K562 (cell line): ENCODE measurements around the gene SULT2B1. TPM values are rescaled to one million over a fixed set of nuclear protein-coding genes. Genes with fewer than 3 reads are reported as not detected.

Source experiments
- ATAC-seq: fragments of 200-7000 bp; cut with Tn5 transposase; 3 replicates; pipeline ENCODE4 v1.9.1; 2020; ENCODE audit warnings: moderate library complexity
- BruUV-seq: library from RNA; stranded (reverse); fragments of 400-500 nt; replicated peaks from 2 replicates; lab custom pipeline; 2021; lab: Mats Ljungman, UMichigan
- CTCF ChIA-PET: fragments of 300-600 bp; formaldehyde crosslinking; extraction: SDS; loops from one replicate; lab custom pipeline; 2021; ENCODE audit warnings: low intra/inter-chr PET ratio; lab: Yijun Ruan, JAX
- POLR2A ChIA-PET: fragments of 300-600, 350-650 bp; sonication (Branson Sonifier 250); formaldehyde crosslinking; extraction: SDS; loops from one replicate; lab custom pipeline; 2021; ENCODE audit warnings: antibody characterized with exemption, inconsistent platforms; lab: Yijun Ruan, JAX
- DNase-seq, 4 experiments: peaks; one replicate each; pipeline versions ENCODE4 v3.0.0 to v3.0.0-alpha.2; 2011 to 2018; ENCODE audit warnings: low spot score in 3 of 4, mixed read lengths in 3 of 4; ENCODE audit errors: extremely low read depth in 1 of 4
- FAIRE-seq: peaks from 2 replicates; lab custom pipeline; 2011; peaks lifted over from hg19 to GRCh38; lab: Jason Lieb, UNC
- H2AFZ ChIP-seq: 2 replicates; pipeline ENCODE4 v1.6.0; 2011; ENCODE audit warnings: low read depth, low read length, control low read depth, inconsistent platforms
- H3K27ac ChIP-seq: fragments of 200-600 bp; 3 replicates; pipeline ENCODE4 v1.8.0; 2011; ENCODE audit warnings: low read depth, mild to moderate bottlenecking, control low read depth, inconsistent platforms, low read length, moderate library complexity, mixed read lengths; ENCODE audit errors: extremely low read depth
- H3K27me3 ChIP-seq, 2 experiments: fragments of 300-600 bp in 1 of 2; 2 replicates in 1 of 2; 3 replicates in 1 of 2; pipeline versions ENCODE4 v1.6.0 to v1.8.0; 2011; ENCODE audit warnings: inconsistent platforms in 2 of 2, low read length in 2 of 2, mild to moderate bottlenecking in 1 of 2, mixed read lengths in 1 of 2, moderate library complexity in 1 of 2; ENCODE audit not compliant: control insufficient read depth in 2 of 2, insufficient read depth in 2 of 2
- H3K36me3 ChIP-seq: fragments of 300-600 bp; 3 replicates; pipeline ENCODE4 v1.8.0; 2011; ENCODE audit warnings: mild to moderate bottlenecking, low read length, inconsistent platforms; ENCODE audit not compliant: control insufficient read depth, insufficient read depth
- H3K4me1 ChIP-seq, 2 experiments: fragments of 200-600 bp in 1 of 2; replicated peaks in 1 of 2; 2 replicates in 1 of 2; 3 replicates in 1 of 2; pipeline versions ENCODE4 v1.5.1 to v1.8.0; 2011; ENCODE audit warnings: inconsistent platforms in 2 of 2, low read length in 2 of 2, mild to moderate bottlenecking in 1 of 2, mixed read lengths in 1 of 2, moderate library complexity in 1 of 2; ENCODE audit not compliant: control insufficient read depth in 2 of 2, insufficient read depth in 2 of 2
- H3K4me2 ChIP-seq: 2 replicates; pipeline ENCODE4 v1.6.1; 2011; ENCODE audit warnings: low read length, control low read depth, inconsistent platforms, mixed read lengths; ENCODE audit not compliant: insufficient read depth
- H3K4me3 ChIP-seq: fragments of 200-600 bp; sonication (generic), shearing (Covaris generic); 2 replicates; pipeline ENCODE4 v1.5.1; 2016; ENCODE audit warnings: control low read depth, inconsistent platforms
- H3K79me2 ChIP-seq: fragments of 200-600 bp; 3 replicates; pipeline ENCODE4 v1.8.0; 2011; ENCODE audit warnings: low read length, inconsistent platforms; ENCODE audit not compliant: control insufficient read depth, insufficient read depth
- H3K9ac ChIP-seq, 2 experiments: 2 replicates each; pipeline versions ENCODE4 v1.6.0 to v1.6.1; 2011; ENCODE audit warnings: low read depth in 2 of 2, low read length in 2 of 2, control low read depth in 1 of 2, inconsistent platforms in 1 of 2, mild to moderate bottlenecking in 1 of 2, mixed read lengths in 1 of 2; ENCODE audit not compliant: insufficient read depth in 1 of 2
- H3K9me1 ChIP-seq: one replicate; pipeline ENCODE4 v1.6.0; 2011; ENCODE audit warnings: inconsistent platforms, mild to moderate bottlenecking, low read length, moderate library complexity; ENCODE audit not compliant: control insufficient read depth, insufficient read depth
- H3K9me3 ChIP-seq: replicated peaks from 2 replicates; pipeline ENCODE4 v1.5.1; 2011; ENCODE audit warnings: low read depth, low read length, inconsistent platforms; ENCODE audit not compliant: control insufficient read depth, insufficient read depth
- H4K20me1 ChIP-seq: replicated peaks from 2 replicates; pipeline ENCODE4 v1.6.1; 2011; ENCODE audit warnings: low read length, inconsistent platforms, mixed read lengths; ENCODE audit not compliant: control insufficient read depth, insufficient read depth
- CEBPG ChIP-seq, 3 experiments: fragments of 200-800 bp in 1 of 3; sonication (Bioruptor generic) in 1 of 3; sonication (generic) in 1 of 3; formaldehyde crosslinking in 1 of 3; IDR thresholded peaks in 2 of 3; conservative IDR thresholded peaks in 1 of 3; 2 replicates each; pipeline versions ENCODE4 v1.6.1 to v1.8.0; 2016 to 2022; ENCODE audit warnings: missing compliant biosample characterization in 2 of 3, missing genetic modification characterization in 2 of 3, mild to moderate bottlenecking in 1 of 3, missing genetic modification reagents in 1 of 3
- CREBBP ChIP-seq: IDR thresholded peaks from one replicate; pipeline ENCODE4 v1.6.1; 2012; ENCODE audit warnings: low read depth, mild to moderate bottlenecking, control low read depth, inconsistent platforms, low read length
- ELF4 ChIP-seq: fragments of 450-650 bp; formaldehyde crosslinking; IDR thresholded peaks from 2 replicates; pipeline ENCODE4 v1.4.0; 2022; ENCODE audit warnings: missing genetic modification characterization
- ILF3 ChIP-seq: fragments of 450-650 bp; IDR thresholded peaks from 2 replicates; pipeline ENCODE4 v1.6.1; 2018; ENCODE audit warnings: antibody characterized with exemption, mild to moderate bottlenecking, moderate library complexity, borderline replicate concordance
- MYC ChIP-seq, 2 experiments: fragments of 250-450 bp in 1 of 2; sonication (Bioruptor Pico) in 1 of 2; IDR thresholded peaks; 2 replicates each; pipeline versions ENCODE4 v1.5.1 to v1.6.1; 2012 to 2021; ENCODE audit warnings: low read depth in 2 of 2, borderline replicate concordance in 1 of 2, improper control_type of control experiment in 1 of 2, low read length in 1 of 2, mild to moderate bottlenecking in 1 of 2, moderate library complexity in 1 of 2
- PHB ChIP-seq: fragments of 250-450 bp; sonication (Bioruptor Pico); IDR thresholded peaks from 2 replicates; pipeline ENCODE4 v1.5.0; 2021
- ZNF24 ChIP-seq: fragments of 450-650 bp; IDR thresholded peaks from 2 replicates; pipeline ENCODE4 v1.6.1; 2016
- ZNF354B ChIP-seq: fragments of 250-450 bp; sonication (Bioruptor Pico); IDR thresholded peaks from 2 replicates; pipeline ENCODE4 v1.4.0; 2020
- WGBS: fragments of 100-300 bp; shearing (Covaris generic); methylation state at CpG from one replicate; pipeline ENCODE4 v1.1.6; 2016; ENCODE audit warnings: low coverage, mixed read lengths; ENCODE audit not compliant: insufficient coverage; ENCODE audit errors: missing lambda C conversion rate; 5-methylcytosine and 5-hydroxymethylcytosine counted together
- in situ Hi-C: fragments of 300-500 bp; cut with MboI; formaldehyde crosslinking; loops from 4 replicates; pipeline ENCODE4 v1.15.0; 2018; ENCODE audit warnings: inconsistent platforms, mixed read lengths
- intact Hi-C: fragments of 100-400 bp; cut with micrococcal nuclease; formaldehyde crosslinking; loops from 2 replicates; pipeline ENCODE4 v1.14.2; 2022
- polyA plus RNA-seq, 8 experiments: library from polyadenylated mRNA; depleted of rRNA in 4 of 8; stranded (reverse) in 5 of 8; unstranded in 3 of 8; fragments of >200 nt; fragmentation: Nextera tagmentation in 2 of 8; fragmentation: Illumina TruSeq in 1 of 8; extraction: Ambion mirVana in 2 of 8; extraction: Trizol in 1 of 8; gene quantifications; 2 replicates each; pipeline versions ENCODE4 v1.2.1 to v1.2.3, GENCODE V29; 2011 to 2014; ENCODE audit warnings: inconsistent platforms in 1 of 8, missing spikeins in 1 of 8
- total RNA-seq, 7 experiments: library from RNA; depleted of rRNA in 6 of 7; stranded (reverse); fragments of >200 nt in 6 of 7; fragmentation: Illumina TruSeq in 2 of 7; extraction: Trizol in 2 of 7; gene quantifications; 2 replicates each; pipeline versions ENCODE4 v1.2.1 to v1.2.3, GENCODE V29; 2011 to 2021; ENCODE audit warnings: low replicate concordance in 1 of 7
- TF ChIP-seq, protein P1 (sequence below), 2 experiments: fragments of 450-650 bp in 1 of 2; sonication (generic) in 1 of 2; formaldehyde crosslinking in 1 of 2; IDR thresholded peaks in 1 of 2; conservative IDR thresholded peaks in 1 of 2; 2 replicates each; pipeline versions ENCODE4 v1.6.1 to v1.8.1; 2016 to 2023; ENCODE audit warnings: mild to moderate bottlenecking in 2 of 2, moderate library complexity in 2 of 2, inconsistent platforms in 1 of 2, missing genetic modification reagents in 1 of 2
- TF ChIP-seq, protein P2 (sequence below): fragments of 250-450 bp; sonication (Bioruptor Pico); IDR thresholded peaks from 2 replicates; pipeline ENCODE4 v1.4.0; 2020; ENCODE audit warnings: mild to moderate bottlenecking, moderate library complexity, borderline replicate concordance

SULT2B1 gene
- total and polyA plus RNA-seq, 9 of the 15 experiments (the other 6 are each of a cell fraction or from before 2014, with no cell fraction given) = 0.09 to 0.62 (median 0.22) TPM; not detected in 2

DNA sequence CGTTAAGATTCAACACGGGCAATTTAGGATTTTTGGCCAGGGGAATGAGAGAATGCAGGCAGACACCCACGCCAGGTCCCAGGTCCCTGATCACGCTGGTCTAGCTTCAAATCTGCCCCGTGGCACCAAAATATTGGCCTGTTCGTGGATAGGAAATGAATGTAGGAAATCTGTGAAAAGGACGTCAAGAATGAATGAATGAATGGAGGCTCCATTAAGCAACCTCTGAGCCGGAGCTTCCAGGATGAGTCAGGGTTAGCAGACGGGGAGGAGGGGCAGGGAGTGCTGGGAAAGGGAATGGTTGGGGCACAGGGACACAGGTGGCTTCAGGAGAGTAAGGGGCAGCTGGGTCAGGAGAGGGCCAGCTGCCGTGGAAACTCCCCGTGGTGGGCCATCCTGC is 4.2 kb downstream of the SULT2B1 start:
- no peak for FAIRE-seq
- BruUV-seq = no TSS peak

More for the DNA sequence above, 4.2 kb downstream of the SULT2B1 start:
- H3K9ac ChIP-seq = peak overlapping the region in 1 of 2 experiments; percentile 45; a peak in 1 of 4 replicates
- ATAC-seq = no peak
- H3K27me3 ChIP-seq = peaks cover 0 to 8% of the 10 kb centered on the region in 2 experiments; a peak in 2 of 5 replicates
- H3K4me3 ChIP-seq = no peak overlapping the region
- no peaks in the 10 kb centered on the region for H3K36me3 ChIP-seq
- intact Hi-C loops = no loop called here
- no peaks in the 10 kb centered on the region for H3K79me2 ChIP-seq
- ChIA-PET POLR2A (interaction anchor here (1.0 to 1.6 kb wide), 2 partner anchors 16 to 24 kb away, joined by 3 to 6 read pairs; no protein-coding TSS in a partner anchor), CTCF (no interaction called here)
- no peak overlapping the region for H3K27ac ChIP-seq
- TF ChIP-seq MYC (IDR thresholded peaks at IDR 0.05; ENCODE audit: low read depth, low read length) (no peak), MYC (CRISPR knock-in tag; IDR thresholded peaks at IDR 0.05; ENCODE audit: borderline replicate concordance, low read depth) (no peak), ZNF24 (peak; percentile 94), PHB (CRISPR knock-in tag) (no peak), ELF4 (no peak), ILF3 (no peak), ZNF354B (no peak), CEBPG (CRISPR knock-in tag; IDR thresholded peaks at IDR 0.05) (no peak), CEBPG (tag; conservative IDR thresholded peaks at IDR 0.05 in 1 of 2, IDR thresholded peaks at IDR 0.05 in 1 of 2) (peak in 1 of 2 experiments; percentile 64; a peak in 2 of 4 replicates), CREBBP (no peak)
- TF ChIP-seq, protein P1, sequence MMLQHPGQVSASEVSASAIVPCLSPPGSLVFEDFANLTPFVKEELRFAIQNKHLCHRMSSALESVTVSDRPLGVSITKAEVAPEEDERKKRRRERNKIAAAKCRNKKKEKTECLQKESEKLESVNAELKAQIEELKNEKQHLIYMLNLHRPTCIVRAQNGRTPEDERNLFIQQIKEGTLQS (IDR thresholded peaks at IDR 0.05) = peak; percentile 23; the same call in 1 of the 2 replicates
- TF ChIP-seq, protein P1 (CRISPR knock-in tag; conservative IDR thresholded peaks at IDR 0.05) = no peak
- TF ChIP-seq, protein P2, sequence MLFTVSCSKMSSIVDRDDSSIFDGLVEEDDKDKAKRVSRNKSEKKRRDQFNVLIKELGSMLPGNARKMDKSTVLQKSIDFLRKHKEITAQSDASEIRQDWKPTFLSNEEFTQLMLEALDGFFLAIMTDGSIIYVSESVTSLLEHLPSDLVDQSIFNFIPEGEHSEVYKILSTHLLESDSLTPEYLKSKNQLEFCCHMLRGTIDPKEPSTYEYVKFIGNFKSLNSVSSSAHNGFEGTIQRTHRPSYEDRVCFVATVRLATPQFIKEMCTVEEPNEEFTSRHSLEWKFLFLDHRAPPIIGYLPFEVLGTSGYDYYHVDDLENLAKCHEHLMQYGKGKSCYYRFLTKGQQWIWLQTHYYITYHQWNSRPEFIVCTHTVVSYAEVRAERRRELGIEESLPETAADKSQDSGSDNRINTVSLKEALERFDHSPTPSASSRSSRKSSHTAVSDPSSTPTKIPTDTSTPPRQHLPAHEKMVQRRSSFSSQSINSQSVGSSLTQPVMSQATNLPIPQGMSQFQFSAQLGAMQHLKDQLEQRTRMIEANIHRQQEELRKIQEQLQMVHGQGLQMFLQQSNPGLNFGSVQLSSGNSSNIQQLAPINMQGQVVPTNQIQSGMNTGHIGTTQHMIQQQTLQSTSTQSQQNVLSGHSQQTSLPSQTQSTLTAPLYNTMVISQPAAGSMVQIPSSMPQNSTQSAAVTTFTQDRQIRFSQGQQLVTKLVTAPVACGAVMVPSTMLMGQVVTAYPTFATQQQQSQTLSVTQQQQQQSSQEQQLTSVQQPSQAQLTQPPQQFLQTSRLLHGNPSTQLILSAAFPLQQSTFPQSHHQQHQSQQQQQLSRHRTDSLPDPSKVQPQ (CRISPR knock-in tag) = no peak
- H3K4me1 ChIP-seq = peaks cover 8 to 28% of the 10 kb centered on the region in 2 experiments; a peak in 3 of 5 replicates
- no peaks in the 10 kb centered on the region for H3K9me1 ChIP-seq
- 33% methylated on average over 11 of the region's 11 CpGs for WGBS
- no peaks in the 10 kb centered on the region for H3K9me3 ChIP-seq
- no peak overlapping the region for H2AFZ ChIP-seq
- in situ Hi-C loops = no loop called here
- H4K20me1 ChIP-seq = no peaks in the 10 kb centered on the region; the same call in 1 of the 2 replicates
- H3K4me2 ChIP-seq = no peak overlapping the region
- DNase-seq = peak in 1 of 4 experiments; percentile 12
